HG03108 (cell line): ENCODE results near the gene LRRC37A2.
"Not testable (repeated sequence)": the region's sequence is repeated elsewhere in the genome, so short reads cannot be mapped to it uniquely, and the experiment has no call there.

ENCODE experiments used
- ATAC-seq: cut with Tn5 transposase; IDR thresholded peaks from one replicate; pipeline ENCODE4 v1.9.1; 2021; ENCODE audit warnings: moderate library complexity; ENCODE audit not compliant: unreplicated experiment

The LRRC37A2 gene

GRCh38 chr17:46512168-46512567, at the start of gene LRRC37A2:
LRRC37A2 (plus strand) TSS chr17:46512468; CDS start chr17:46512713, 245 bp downstream.
- ATAC-seq, result not testable (repeated sequence)

GRCh38 chr17:46467618-46468017, 44.6 kb upstream of the LRRC37A2 start:
- not testable (repeated sequence) for ATAC-seq

GRCh38 chr17:46474489-46474888, 37.8 kb upstream of the LRRC37A2 start:
- not testable (repeated sequence) for ATAC-seq

GRCh38 chr17:46475583-46475982, 36.7 kb upstream of the LRRC37A2 start:
- not testable (repeated sequence) for ATAC-seq

GRCh38 chr17:46478823-46479222, 33.4 kb upstream of the LRRC37A2 start:
- not testable (repeated sequence) for ATAC-seq

- ATAC-seq, result not testable (repeated sequence)
These were observed 31.0 kb upstream of the LRRC37A2 start for GRCh38 chr17:46481310-46481709.

- not testable (repeated sequence) for ATAC-seq
These were observed 20.2 kb upstream of the LRRC37A2 start for GRCh38 chr17:46492021-46492420.

GRCh38 chr17:46499437-46500139, 12.7 kb upstream of the LRRC37A2 start:
- not testable (repeated sequence) for ATAC-seq

- ATAC-seq, result not testable (repeated sequence)
These were observed 6.4 kb upstream of the LRRC37A2 start for GRCh38 chr17:46505896-46506295.

- ATAC-seq, result not testable (repeated sequence)
These were observed 22.4 kb downstream of the LRRC37A2 start for GRCh38 chr17:46534716-46535115.

- ATAC-seq, result not testable (repeated sequence)
These were observed 36.3 kb downstream of the LRRC37A2 start for GRCh38 chr17:46548607-46549006.

GRCh38 chr17:46559155-46559554, 46.9 kb downstream of the LRRC37A2 start:
- not testable (repeated sequence) for ATAC-seq

GRCh38 chr17:46560048-46560447, 47.8 kb downstream of the LRRC37A2 start:
- not testable (repeated sequence) for ATAC-seq

- not testable (repeated sequence) for ATAC-seq
These were observed 54.0 kb downstream of the LRRC37A2 start for GRCh38 chr17:46566284-46566683.

- not testable (repeated sequence) for ATAC-seq
These were observed 54.7 kb downstream of the LRRC37A2 start for GRCh38 chr17:46566980-46567379.

- not testable (repeated sequence) for ATAC-seq
These were observed 59.5 kb downstream of the LRRC37A2 start for GRCh38 chr17:46571796-46572195.

GRCh38 chr17:46579083-46580075, 67.1 kb downstream of the LRRC37A2 start, which contains the start of gene ARL17A:
ARL17A (minus strand) TSS chr17:46579691; CDS start chr17:46576322, 3,369 bp downstream.
- ATAC-seq, result peak; percentile 95

- ATAC-seq, result not testable (repeated sequence)
These were observed 67.8 kb downstream of the LRRC37A2 start for GRCh38 chr17:46580082-46580481.

GRCh38 chr17:46585444-46585843, 73.2 kb downstream of the LRRC37A2 start:
- ATAC-seq, result not testable (repeated sequence)

- ATAC-seq, result peak; percentile 66
These were observed 78.2 kb downstream of the LRRC37A2 start, which contains the start of gene NSF for GRCh38 chr17:46590157-46591146. NSF (plus strand) TSS chr17:46590669; CDS start chr17:46590776, 107 bp downstream.
